Fibroblast of upper back skin (primary cell): ENCODE results near the gene OR9Q1.
"Not testable (repeated sequence)": the region's sequence is repeated elsewhere in the genome, so short reads cannot be mapped to it uniquely, and the experiment has no call there.

Experiments used
- DNase-seq: peaks from one replicate; pipeline ENCODE4 v3.0.0-alpha.2; 2013

OR9Q1 gene

DNA sequence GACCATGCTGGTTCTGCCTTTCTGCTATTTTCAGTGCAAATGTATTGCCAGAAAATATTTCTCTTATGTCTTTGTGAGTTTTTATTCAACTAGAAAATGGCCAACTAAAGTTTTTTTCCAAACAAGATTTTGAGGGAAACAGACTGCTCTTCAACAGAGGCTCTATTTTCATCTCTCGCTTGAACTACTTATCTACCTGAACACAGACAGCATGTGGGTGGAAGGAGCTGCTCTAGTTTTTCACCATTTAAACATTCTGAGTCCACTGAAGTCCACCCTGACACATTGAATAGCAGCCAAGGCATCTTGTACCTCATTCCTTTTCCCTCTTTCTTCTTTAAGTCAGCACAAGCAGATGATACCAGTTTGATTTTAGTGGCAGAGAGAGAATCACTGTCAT is 111.5 kb downstream of the OR9Q1 start:
- DNase-seq, result no peak

GRCh38 chr11:58142761-58143160 is 119.1 kb downstream of the OR9Q1 start:
- no peak for DNase-seq

DNA sequence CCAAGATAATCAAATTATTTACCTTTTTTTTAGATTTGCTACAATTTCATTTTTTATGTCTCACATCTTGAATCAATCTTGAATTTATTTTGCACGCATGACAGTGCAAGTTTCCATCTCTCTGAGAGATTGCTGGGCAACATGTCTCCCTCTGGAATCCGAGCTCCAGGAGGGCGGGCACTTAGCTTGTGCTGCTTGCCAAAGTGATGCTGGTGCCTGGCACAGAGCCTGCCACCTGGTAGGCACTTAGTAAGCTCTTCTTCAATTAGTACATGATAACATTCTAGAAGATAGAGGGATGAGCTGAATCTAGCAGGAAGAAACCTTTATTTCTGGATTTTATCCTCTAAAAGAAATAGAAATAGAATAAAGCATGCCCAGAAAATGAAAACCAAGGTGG is 129.1 kb downstream of the OR9Q1 start:
- no peak for DNase-seq

- no peak for DNase-seq
These were observed 140.7 kb downstream of the OR9Q1 start for GRCh38 chr11:58164389-58164788.

- DNase-seq, result no peak
These were observed 141.3 kb downstream of the OR9Q1 start for GRCh38 chr11:58164990-58165389.

DNA sequence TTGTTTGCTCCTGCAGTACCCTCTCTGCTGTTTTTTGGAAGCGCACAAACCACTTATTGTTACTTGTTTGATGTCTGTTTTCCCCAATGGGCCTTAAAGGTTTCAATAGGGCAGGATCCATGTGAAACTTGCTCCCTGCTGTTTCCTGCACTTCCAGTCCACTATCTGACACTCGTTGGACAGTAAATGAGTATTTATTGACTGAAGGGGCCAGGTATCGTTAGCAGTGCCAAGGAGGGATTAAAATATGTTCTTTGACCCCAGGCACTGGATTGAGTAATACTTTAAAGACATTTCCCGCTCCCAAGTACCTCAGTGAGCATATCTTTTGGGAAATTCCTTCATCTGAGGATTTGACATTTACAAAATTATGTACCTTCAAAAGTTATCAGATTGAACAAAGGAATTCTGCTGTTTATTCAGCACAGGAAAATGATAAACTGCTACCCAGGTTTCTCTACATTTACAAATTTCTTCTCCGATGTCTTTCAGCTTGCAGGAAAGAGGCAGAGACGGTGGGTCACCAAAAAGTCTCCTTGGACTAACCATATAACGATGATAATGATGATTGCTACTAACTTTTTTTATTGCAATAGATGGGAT is 141.9 kb downstream of the OR9Q1 start:
- DNase-seq, result no peak

- no peak for DNase-seq
These were observed 153.9 kb downstream of the OR9Q1 start for GRCh38 chr11:58177409-58178054.

- no peak for DNase-seq
These were observed 154.8 kb downstream of the OR9Q1 start for GRCh38 chr11:58178444-58178843.

- DNase-seq, result no peak
These were observed 156.0 kb downstream of the OR9Q1 start for GRCh38 chr11:58179648-58180047.

- DNase-seq, result no peak
These were observed 163.3 kb downstream of the OR9Q1 start for GRCh38 chr11:58186938-58187337.

- no peak for DNase-seq
These were observed 165.1 kb downstream of the OR9Q1 start, which contains the start of gene OR9Q2 for GRCh38 chr11:58188770-58189169. Gene OR9Q2, plus strand, starts transcription at chr11:58189070. Its CDS starts 1,421 bp downstream, at chr11:58190491.

- DNase-seq, result no peak
These were observed 168.5 kb downstream of the OR9Q1 start for GRCh38 chr11:58192229-58192628.

- DNase-seq, result no peak
These were observed 169.7 kb downstream of the OR9Q1 start for GRCh38 chr11:58193391-58193790.

DNA sequence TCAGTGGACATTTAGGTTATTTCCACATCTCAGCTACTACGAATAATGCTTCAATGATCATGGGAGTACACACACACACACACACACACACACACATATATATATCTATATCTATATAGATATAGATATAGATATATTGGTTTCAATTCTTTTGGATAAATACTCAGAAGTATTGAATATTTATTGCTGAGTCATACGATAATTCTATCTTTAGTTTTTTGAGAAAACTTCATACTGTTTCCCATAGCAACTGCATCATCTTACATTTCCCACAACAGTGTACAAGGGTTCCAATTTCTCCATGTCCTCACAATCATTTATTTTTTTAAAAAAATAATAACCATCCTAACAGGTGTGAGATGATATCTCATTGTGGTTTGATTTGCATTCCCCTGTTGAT is 172.3 kb downstream of the OR9Q1 start:
- no peak for DNase-seq

- no peak for DNase-seq
These were observed 175.6 kb downstream of the OR9Q1 start for GRCh38 chr11:58199271-58199670.

DNA sequence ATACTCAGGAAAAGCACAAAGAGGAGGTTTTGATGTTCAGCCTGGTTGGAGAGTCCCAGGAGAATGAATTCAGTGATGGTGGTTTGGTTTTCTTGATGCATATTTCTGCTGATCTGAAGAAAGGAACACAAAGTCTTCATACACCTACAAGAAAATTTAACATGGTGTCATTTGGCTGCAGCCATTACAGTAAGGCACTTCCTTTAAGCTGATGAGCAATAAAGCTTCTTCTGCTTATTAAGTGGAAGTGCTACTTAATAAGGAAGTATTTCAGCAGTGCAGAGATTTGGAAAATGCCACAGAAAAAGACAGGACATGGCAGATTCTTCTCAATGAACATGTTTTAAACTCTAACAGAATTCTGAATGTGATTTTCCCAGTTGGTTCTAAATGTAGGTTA is 180.4 kb downstream of the OR9Q1 start, which contains the start of gene OR1S2:
OR1S2 (minus strand) TSS at position 101 of the 400 bp plus-strand sequence; CDS start at position 101, 0 bp downstream.
- DNase-seq, result no peak

GRCh38 chr11:58212420-58212819 is 188.7 kb downstream of the OR9Q1 start, which contains the start of gene OR1S1:
Gene OR1S1, plus strand, starts transcription at chr11:58212720.
- DNase-seq, result not testable (repeated sequence)

DNA sequence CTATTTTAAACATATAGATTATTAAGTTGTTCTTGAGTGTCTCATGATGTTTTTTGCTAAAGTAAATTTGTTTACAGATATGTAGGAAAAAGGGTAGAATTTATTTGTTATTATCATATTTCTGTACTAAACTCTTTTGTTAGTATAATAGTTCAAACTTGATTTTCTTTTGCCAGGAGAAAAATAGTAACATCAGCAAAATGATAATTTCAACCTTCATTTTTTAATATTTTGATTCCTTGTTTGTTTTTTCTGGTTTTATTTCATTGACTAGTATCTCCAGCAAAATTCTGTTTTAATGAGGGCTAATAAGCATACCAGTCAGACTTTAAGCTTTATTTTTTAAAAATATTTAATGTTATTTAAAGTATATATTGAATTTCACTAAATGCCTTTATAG is 192.8 kb downstream of the OR9Q1 start:
- DNase-seq, result no peak

DNA sequence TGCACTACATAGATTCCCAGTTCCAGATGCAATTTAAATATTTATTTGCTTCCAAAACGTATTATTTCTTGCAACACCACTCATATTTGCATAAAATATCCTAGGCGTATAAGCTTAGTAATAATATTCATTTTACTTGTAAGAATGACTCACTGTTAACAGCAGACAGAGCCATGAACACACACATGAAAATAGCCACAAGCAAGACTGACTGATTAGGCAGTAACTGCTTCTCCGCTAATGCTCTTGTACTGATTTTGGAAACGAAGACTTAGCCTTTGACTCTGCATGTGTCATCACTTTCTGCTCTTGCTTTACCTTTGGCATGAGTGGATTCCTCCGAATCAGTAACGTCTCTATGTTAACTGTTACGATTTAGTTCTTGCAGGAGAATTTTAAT is 199.0 kb downstream of the OR9Q1 start:
- no peak for DNase-seq

- no peak for DNase-seq
These were observed 204.4 kb downstream of the OR9Q1 start for GRCh38 chr11:58227956-58228615.
